Measurements from ENCODE around the gene AKR1B15. TPM values are rescaled to one million over a fixed set of nuclear protein-coding genes. Genes with fewer than 3 reads are reported as not detected.
"Not testable (repeated sequence)": the region's sequence is repeated elsewhere in the genome, so short reads cannot be mapped to it uniquely, and the experiment has no call there.

Gene AKR1B15
- total RNA-seq: not detected in 2 replicates

- intact Hi-C loops (cut with micrococcal nuclease): loop anchor here (5.0 kb wide), 1 partner anchor 58 kb away; no protein-coding TSS in a partner anchor
Observed at GRCh38 chr7:134548877-134549276, at the start of gene AKR1B15. Gene AKR1B15 (plus strand): TSS chr7:134549110. CDS start chr7:134564620, 15,510 bp downstream.

- intact Hi-C loops (cut with micrococcal nuclease): no loop called here
Observed at GRCh38 chr7:134500406-134500805, 48.5 kb upstream of the AKR1B15 start.

- intact Hi-C loops (cut with micrococcal nuclease): no loop called here
Observed at GRCh38 chr7:134500982-134501381, 47.9 kb upstream of the AKR1B15 start.

- intact Hi-C loops (cut with micrococcal nuclease): no loop called here
Observed at GRCh38 chr7:134502463-134503371, 46.2 kb upstream of the AKR1B15 start.

GRCh38 chr7:134504660-134505164, 44.2 kb upstream of the AKR1B15 start:
- intact Hi-C loops (cut with micrococcal nuclease): no loop called here

GRCh38 chr7:134505856-134506255, 43.1 kb upstream of the AKR1B15 start:
- intact Hi-C loops (cut with micrococcal nuclease): no loop called here

- intact Hi-C loops (cut with micrococcal nuclease): no loop called here
Observed at GRCh38 chr7:134509010-134509409, 39.9 kb upstream of the AKR1B15 start.

GRCh38 chr7:134510646-134511045, 38.3 kb upstream of the AKR1B15 start:
- intact Hi-C loops (cut with micrococcal nuclease): loop anchor here (5.0 to 10.0 kb wide), 2 partner anchors 97 to 444 kb away; no protein-coding TSS in a partner anchor

- intact Hi-C loops (cut with micrococcal nuclease): loop anchor here (5.0 to 10.0 kb wide), 2 partner anchors 95 to 443 kb away; no protein-coding TSS in a partner anchor
Observed at GRCh38 chr7:134512271-134512670, 36.6 kb upstream of the AKR1B15 start.

GRCh38 chr7:134513169-134513752, 35.6 kb upstream of the AKR1B15 start:
- intact Hi-C loops (cut with micrococcal nuclease): loop anchor here (1.0 to 10.0 kb wide), 3 partner anchors 81 to 442 kb away; no protein-coding TSS in a partner anchor

GRCh38 chr7:134514106-134514505, 34.8 kb upstream of the AKR1B15 start:
- intact Hi-C loops (cut with micrococcal nuclease): loop anchor here (5.0 to 10.0 kb wide), 2 partner anchors 93 to 441 kb away; no protein-coding TSS in a partner anchor

- intact Hi-C loops (cut with micrococcal nuclease): loop anchor here (5.0 to 10.0 kb wide), 2 partner anchors 93 to 440 kb away; no protein-coding TSS in a partner anchor
Observed at GRCh38 chr7:134514663-134515062, 34.2 kb upstream of the AKR1B15 start.

GRCh38 chr7:134515569-134516468, 33.1 kb upstream of the AKR1B15 start:
- intact Hi-C loops (cut with micrococcal nuclease): loop anchor here (10.0 kb wide), 1 partner anchor 439 kb away; no protein-coding TSS in a partner anchor

GRCh38 chr7:134520130-134520529, 28.8 kb upstream of the AKR1B15 start:
- intact Hi-C loops (cut with micrococcal nuclease): no loop called here

- intact Hi-C loops (cut with micrococcal nuclease): no loop called here
Observed at GRCh38 chr7:134522601-134523000, 26.3 kb upstream of the AKR1B15 start.

- intact Hi-C loops (cut with micrococcal nuclease): not testable (repeated sequence)
Observed at GRCh38 chr7:134525449-134525848, 23.5 kb upstream of the AKR1B15 start.

- intact Hi-C loops (cut with micrococcal nuclease): not testable (repeated sequence)
Observed at GRCh38 chr7:134526552-134527248, 22.2 kb upstream of the AKR1B15 start.

- intact Hi-C loops (cut with micrococcal nuclease): no loop called here
Observed at GRCh38 chr7:134527979-134528371, 20.9 kb upstream of the AKR1B15 start.

GRCh38 chr7:134528749-134529148, 20.2 kb upstream of the AKR1B15 start:
- intact Hi-C loops (cut with micrococcal nuclease): no loop called here

- intact Hi-C loops (cut with micrococcal nuclease): no loop called here
Observed at GRCh38 chr7:134530460-134530859, 18.4 kb upstream of the AKR1B15 start.

Data from T-helper 2 cell treated with Interferon-gamma antibody and Interleukin-4, amounts not matched to agents 100 ng/mL and 5 ng/mL, for 36 hours (primary cell).